ENCODE data around the gene F2. TPM values are rescaled to one million over a fixed set of nuclear protein-coding genes. Genes with fewer than 3 reads are reported as not detected.

F2 gene
- total RNA-seq, 4 donors from 2014 or later, result 1.4 to 3.0 TPM; not detected in 2

GRCh38 chr11:46673713-46674462, 45.1 kb upstream of the F2 start:
- Histone ChIP-seq H3K4me3 (no peak overlapping the region), H3K27ac (peak overlapping the region; percentile 85 to 92 (median 88)), H3K4me1 (peaks cover 22 to 38% of the 10 kb centered on the region in 2 donors), H3K9me3 (no peaks in the 10 kb centered on the region), H3K36me3 (peaks cover 3 to 56% of the 10 kb centered on the region in 2 donors), H3K27me3 (no peaks in the 10 kb centered on the region)
- no peak for TF ChIP-seq POLR2A (IDR thresholded peaks at IDR 0.05)
- intact Hi-C loops (cut with DNase I; ENCODE audit: low total_unique reads), result loop anchor here (2.0 kb wide), 2 partner anchors 23 to 37 kb away; no protein-coding TSS in a partner anchor
- in situ Hi-C loops (cut with MboI; ENCODE audit: low sequenced_read_pairs in 4 of 4), result no loop called here
- ATAC-seq, result no peak
- no peak for DNase-seq

- ATAC-seq, result peak; percentile 2 to 5
- Histone ChIP-seq H3K27me3 (no peaks in the 10 kb centered on the region), H3K4me3 (no peak overlapping the region), H3K9me3 (no peaks in the 10 kb centered on the region), H3K36me3 (peaks cover 0 to 56% of the 10 kb centered on the region in 2 donors), H3K27ac (peak overlapping the region; percentile 85 to 92 (median 88)), H3K4me1 (peaks cover 22 to 34% of the 10 kb centered on the region in 2 donors)
- in situ Hi-C loops (cut with MboI; ENCODE audit: low sequenced_read_pairs in 4 of 4) (no loop called here), intact Hi-C loops (cut with DNase I; ENCODE audit: low total_unique reads) (loop anchor here (2.0 kb wide), 2 partner anchors 22 to 36 kb away; no protein-coding TSS in a partner anchor)
- TF ChIP-seq, protein P1, sequence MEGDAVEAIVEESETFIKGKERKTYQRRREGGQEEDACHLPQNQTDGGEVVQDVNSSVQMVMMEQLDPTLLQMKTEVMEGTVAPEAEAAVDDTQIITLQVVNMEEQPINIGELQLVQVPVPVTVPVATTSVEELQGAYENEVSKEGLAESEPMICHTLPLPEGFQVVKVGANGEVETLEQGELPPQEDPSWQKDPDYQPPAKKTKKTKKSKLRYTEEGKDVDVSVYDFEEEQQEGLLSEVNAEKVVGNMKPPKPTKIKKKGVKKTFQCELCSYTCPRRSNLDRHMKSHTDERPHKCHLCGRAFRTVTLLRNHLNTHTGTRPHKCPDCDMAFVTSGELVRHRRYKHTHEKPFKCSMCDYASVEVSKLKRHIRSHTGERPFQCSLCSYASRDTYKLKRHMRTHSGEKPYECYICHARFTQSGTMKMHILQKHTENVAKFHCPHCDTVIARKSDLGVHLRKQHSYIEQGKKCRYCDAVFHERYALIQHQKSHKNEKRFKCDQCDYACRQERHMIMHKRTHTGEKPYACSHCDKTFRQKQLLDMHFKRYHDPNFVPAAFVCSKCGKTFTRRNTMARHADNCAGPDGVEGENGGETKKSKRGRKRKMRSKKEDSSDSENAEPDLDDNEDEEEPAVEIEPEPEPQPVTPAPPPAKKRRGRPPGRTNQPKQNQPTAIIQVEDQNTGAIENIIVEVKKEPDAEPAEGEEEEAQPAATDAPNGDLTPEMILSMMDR (IDR thresholded peaks at IDR 0.05 in 4 of 5, conservative IDR thresholded peaks at IDR 0.05 in 1 of 5), result no peak
- TF ChIP-seq POLR2A (IDR thresholded peaks at IDR 0.05), result no peak
- DNase-seq, result peak in 1 of 2 donors; percentile 33
Observed at GRCh38 chr11:46674463-46675287, 44.3 kb upstream of the F2 start.

GRCh38 chr11:46675288-46675851, 43.6 kb upstream of the F2 start:
- no peaks in the 10 kb centered on the region for H3K9me3 ChIP-seq
- H3K4me3 ChIP-seq, result no peak overlapping the region
- intact Hi-C loops (cut with DNase I; ENCODE audit: low total_unique reads) (loop anchor here (2.0 kb wide), 2 partner anchors 21 to 35 kb away; no protein-coding TSS in a partner anchor), in situ Hi-C loops (cut with MboI; ENCODE audit: low sequenced_read_pairs in 4 of 4) (no loop called here)
- TF ChIP-seq, protein P1 (IDR thresholded peaks at IDR 0.05 in 4 of 5, conservative IDR thresholded peaks at IDR 0.05 in 1 of 5), result no peak
- TF ChIP-seq POLR2A (IDR thresholded peaks at IDR 0.05), result peak in 1 of 2 donors; percentile 37
- peak; percentile 82 to 84 for ATAC-seq
- no peaks in the 10 kb centered on the region for H3K27me3 ChIP-seq
- H3K36me3 ChIP-seq, result peaks cover 0 to 57% of the 10 kb centered on the region in 2 donors
- H3K27ac ChIP-seq, result peak overlapping the region; percentile 85 to 92 (median 88)
- H3K4me1 ChIP-seq, result peaks cover 22 to 34% of the 10 kb centered on the region in 2 donors
- DNase-seq, result peak; percentile 74 to 84

- H3K27me3 ChIP-seq, result no peaks in the 10 kb centered on the region
- peaks cover 0 to 57% of the 10 kb centered on the region in 2 donors for H3K36me3 ChIP-seq
- peak overlapping the region; percentile 85 to 92 (median 88) for H3K27ac ChIP-seq
- in situ Hi-C loops (cut with MboI; ENCODE audit: low sequenced_read_pairs in 4 of 4), result no loop called here
- no peak overlapping the region for H3K4me3 ChIP-seq
- DNase-seq (no peak), ATAC-seq (no peak)
- TF ChIP-seq, protein P1 (IDR thresholded peaks at IDR 0.05 in 4 of 5, conservative IDR thresholded peaks at IDR 0.05 in 1 of 5), result no peak
- no peak for TF ChIP-seq POLR2A (IDR thresholded peaks at IDR 0.05)
- intact Hi-C loops (cut with DNase I; ENCODE audit: low total_unique reads), result loop anchor here (2.0 kb wide), 2 partner anchors 21 to 35 kb away; no protein-coding TSS in a partner anchor
- peaks cover 22 to 34% of the 10 kb centered on the region in 2 donors for H3K4me1 ChIP-seq
- H3K9me3 ChIP-seq, result no peaks in the 10 kb centered on the region
Observed at GRCh38 chr11:46675949-46676348, 43.1 kb upstream of the F2 start.
